ENCODE measurements around the gene NBPF20. TPM values are rescaled to one million over a fixed set of nuclear protein-coding genes. Genes with fewer than 3 reads are reported as not detected.
A peak's percentile ranks its signal among the peaks of the same experiment; 100 is the strongest.
"Not testable (repeated sequence)": the region's sequence is repeated elsewhere in the genome, so short reads cannot be mapped to it uniquely, and the experiment has no call there.

NBPF20 gene
- total and polyA plus RNA-seq, 2 of the 8 experiments (the other 6 are each of a cell fraction or from before 2014, with no cell fraction given) = 0.37 to 0.42 TPM

- 100% methylated on average over 1 of the region's 8 CpGs; no CpG with 5 or more reads in 1 of the 2 experiments for WGBS, 2 experiments (ENCODE audit: extremely low coverage in 1 of 2, insufficient coverage in 1 of 2, insufficient read length in 1 of 2, insufficient replicate concordance in 2 of 2, low coverage in 1 of 2, low lambda C conversion rate in 2 of 2, missing lambda C conversion rate in 1 of 2)
- H4K8ac ChIP-seq (ENCODE audit: extremely low read depth, insufficient read depth, low read length); H3K18ac ChIP-seq (ENCODE audit: extremely low read depth, low read length); H3K36me3 ChIP-seq (ENCODE audit: control insufficient read depth in 2 of 4, insufficient read depth in 4 of 4, low read length in 3 of 4); H3K4me1 ChIP-seq (replicated peaks in 1 of 4; ENCODE audit: control insufficient read depth in 3 of 4, insufficient read depth in 4 of 4, low read length in 3 of 4); FAIRE-seq; H3K27ac ChIP-seq (ENCODE audit: low read depth, low read length); H3K9ac ChIP-seq (replicated peaks in 1 of 4; ENCODE audit: extremely low read depth in 1 of 4, low read depth in 3 of 4, low read length in 3 of 4); H3K79me2 ChIP-seq (ENCODE audit: control insufficient read depth in 1 of 2, insufficient read depth in 2 of 2, low read length in 2 of 2); H4K5ac ChIP-seq (ENCODE audit: insufficient read length, low read depth, low read length); H2BK15ac ChIP-seq (ENCODE audit: low read length); H2BK20ac ChIP-seq (ENCODE audit: low read length); POLR2A ChIA-PET (ENCODE audit: partially characterized antibody); H3K23ac ChIP-seq (ENCODE audit: insufficient read length); H3K14ac ChIP-seq (ENCODE audit: insufficient read length); H4K91ac ChIP-seq (replicated peaks; ENCODE audit: insufficient read length, low read length); H2BK12ac ChIP-seq (ENCODE audit: low read depth, low read length); H3K56ac ChIP-seq (replicated peaks; ENCODE audit: insufficient read length, low read depth, low read length); CTCF ChIA-PET (ENCODE audit: partially characterized antibody); H2BK5ac ChIP-seq (ENCODE audit: low read depth, low read length); H2AK5ac ChIP-seq (ENCODE audit: low read depth, low read length); H3K23me2 ChIP-seq (ENCODE audit: low read depth, low read length); H2BK120ac ChIP-seq (replicated peaks; ENCODE audit: low read depth, low read length); H3K27me3 ChIP-seq (replicated peaks in 1 of 4; ENCODE audit: control insufficient read depth in 3 of 4, extremely low read depth in 1 of 4, insufficient read depth in 3 of 4, low read length in 3 of 4); H3K79me1 ChIP-seq (ENCODE audit: low read depth, low read length); DNase-seq (ENCODE audit: low read depth in 1 of 2, low spot score in 2 of 2); H3K4ac ChIP-seq (replicated peaks; ENCODE audit: insufficient read length, low read depth, low read length); H4K20me1 ChIP-seq (replicated peaks in 1 of 2; ENCODE audit: control insufficient read depth in 1 of 2, insufficient read depth in 2 of 2, low read length in 2 of 2); H3K9me3 ChIP-seq (ENCODE audit: insufficient read depth in 2 of 2, low read depth in 1 of 2, low read length in 1 of 2); H2AFZ ChIP-seq (ENCODE audit: low read length): not testable (repeated sequence)
- peak overlapping the region in 2 of 4 experiments; percentile 56 to 57; a peak in 3 of 8 replicates for H3K4me3 ChIP-seq (ENCODE audit: extremely low read depth in 1 of 4, insufficient read depth in 2 of 4, low read depth in 3 of 4, low read length in 4 of 4)
- H3K4me2 ChIP-seq (ENCODE audit: insufficient read depth in 1 of 2, low read depth in 2 of 2, low read length in 2 of 2) = peak overlapping the region in 1 of 2 experiments; percentile 49; a peak in 3 of 4 replicates
Measured at GRCh38 chr1:145474837-145475368, 49.5 kb upstream of the NBPF20 start.

- H4K5ac ChIP-seq (ENCODE audit: insufficient read length, low read depth, low read length); POLR2A ChIA-PET (ENCODE audit: partially characterized antibody); H2BK5ac ChIP-seq (ENCODE audit: low read depth, low read length); CTCF ChIA-PET (ENCODE audit: partially characterized antibody); H3K18ac ChIP-seq (ENCODE audit: extremely low read depth, low read length); H3K79me2 ChIP-seq (ENCODE audit: control insufficient read depth in 1 of 2, insufficient read depth in 2 of 2, low read length in 2 of 2); H3K4ac ChIP-seq (replicated peaks; ENCODE audit: insufficient read length, low read depth, low read length); H4K20me1 ChIP-seq (replicated peaks in 1 of 2; ENCODE audit: control insufficient read depth in 1 of 2, insufficient read depth in 2 of 2, low read length in 2 of 2); H3K56ac ChIP-seq (replicated peaks; ENCODE audit: insufficient read length, low read depth, low read length); H2BK12ac ChIP-seq (ENCODE audit: low read depth, low read length); H4K8ac ChIP-seq (ENCODE audit: extremely low read depth, insufficient read depth, low read length); H2BK120ac ChIP-seq (replicated peaks; ENCODE audit: low read depth, low read length); H3K79me1 ChIP-seq (ENCODE audit: low read depth, low read length); H3K27me3 ChIP-seq (replicated peaks in 1 of 4; ENCODE audit: control insufficient read depth in 3 of 4, extremely low read depth in 1 of 4, insufficient read depth in 3 of 4, low read length in 3 of 4); H4K91ac ChIP-seq (replicated peaks; ENCODE audit: insufficient read length, low read length); H2AFZ ChIP-seq (ENCODE audit: low read length); H2AK5ac ChIP-seq (ENCODE audit: low read depth, low read length); H3K9me3 ChIP-seq (ENCODE audit: insufficient read depth in 2 of 2, low read depth in 1 of 2, low read length in 1 of 2); H3K4me3 ChIP-seq (ENCODE audit: extremely low read depth in 1 of 4, insufficient read depth in 2 of 4, low read depth in 3 of 4, low read length in 4 of 4); DNase-seq (ENCODE audit: low read depth in 1 of 2, low spot score in 2 of 2); H3K9ac ChIP-seq (replicated peaks in 1 of 4; ENCODE audit: extremely low read depth in 1 of 4, low read depth in 3 of 4, low read length in 3 of 4); H3K14ac ChIP-seq (ENCODE audit: insufficient read length); H3K23ac ChIP-seq (ENCODE audit: insufficient read length); H3K23me2 ChIP-seq (ENCODE audit: low read depth, low read length); H2BK15ac ChIP-seq (ENCODE audit: low read length); H3K36me3 ChIP-seq (ENCODE audit: control insufficient read depth in 2 of 4, insufficient read depth in 4 of 4, low read length in 3 of 4); FAIRE-seq; H3K4me2 ChIP-seq (ENCODE audit: insufficient read depth in 1 of 2, low read depth in 2 of 2, low read length in 2 of 2); H3K27ac ChIP-seq (ENCODE audit: low read depth, low read length); H3K4me1 ChIP-seq (replicated peaks in 1 of 4; ENCODE audit: control insufficient read depth in 3 of 4, insufficient read depth in 4 of 4, low read length in 3 of 4); H2BK20ac ChIP-seq (ENCODE audit: low read length): not testable (repeated sequence)
- 80% methylated on average over 1 of the region's 2 CpGs; no CpG with 5 or more reads in 1 of the 2 experiments for WGBS, 2 experiments (ENCODE audit: extremely low coverage in 1 of 2, insufficient coverage in 1 of 2, insufficient read length in 1 of 2, insufficient replicate concordance in 2 of 2, low coverage in 1 of 2, low lambda C conversion rate in 2 of 2, missing lambda C conversion rate in 1 of 2)
Measured at GRCh38 chr1:145472731-145473130, 47.3 kb upstream of the NBPF20 start.
